Astrocyte (in vitro differentiated cells and primary cell): Measurements from ENCODE around the gene CNGB1.

Source experiments
- EZH2 ChIP-seq: IDR thresholded peaks from 2 replicates; pipeline ENCODE4 v1.6.1; 2012; ENCODE audit warnings: mild to moderate bottlenecking, low read length, inconsistent platforms; ENCODE audit not compliant: insufficient read depth
- TF ChIP-seq, protein P1 (sequence below): IDR thresholded peaks from 2 replicates; pipeline ENCODE4 v1.5.1; 2011; ENCODE audit warnings: low read depth, mild to moderate bottlenecking, inconsistent platforms, low read length, moderate library complexity; ENCODE audit not compliant: insufficient read depth

DNA sequence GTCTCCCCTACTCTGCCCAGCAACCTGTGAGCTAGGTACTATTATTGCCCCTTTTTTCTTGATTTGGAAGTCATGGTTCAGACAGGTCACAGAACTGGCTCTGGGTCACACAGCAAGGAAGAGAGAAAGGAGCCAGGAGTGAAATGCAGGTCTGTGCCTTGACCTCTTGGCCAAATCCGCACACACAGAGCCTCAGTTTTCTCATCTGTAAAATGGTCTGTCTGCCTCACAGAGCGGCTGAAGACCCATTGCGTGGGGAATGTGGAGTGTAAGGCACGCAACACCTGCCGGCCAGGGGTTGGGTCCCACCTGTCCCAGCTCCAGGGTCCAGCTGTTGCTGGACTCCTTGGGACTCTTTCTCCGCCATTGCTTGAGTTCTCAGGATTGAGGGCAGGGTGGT lies 32.4 kb downstream of the CNGB1 start:
- TF ChIP-seq, protein P1, sequence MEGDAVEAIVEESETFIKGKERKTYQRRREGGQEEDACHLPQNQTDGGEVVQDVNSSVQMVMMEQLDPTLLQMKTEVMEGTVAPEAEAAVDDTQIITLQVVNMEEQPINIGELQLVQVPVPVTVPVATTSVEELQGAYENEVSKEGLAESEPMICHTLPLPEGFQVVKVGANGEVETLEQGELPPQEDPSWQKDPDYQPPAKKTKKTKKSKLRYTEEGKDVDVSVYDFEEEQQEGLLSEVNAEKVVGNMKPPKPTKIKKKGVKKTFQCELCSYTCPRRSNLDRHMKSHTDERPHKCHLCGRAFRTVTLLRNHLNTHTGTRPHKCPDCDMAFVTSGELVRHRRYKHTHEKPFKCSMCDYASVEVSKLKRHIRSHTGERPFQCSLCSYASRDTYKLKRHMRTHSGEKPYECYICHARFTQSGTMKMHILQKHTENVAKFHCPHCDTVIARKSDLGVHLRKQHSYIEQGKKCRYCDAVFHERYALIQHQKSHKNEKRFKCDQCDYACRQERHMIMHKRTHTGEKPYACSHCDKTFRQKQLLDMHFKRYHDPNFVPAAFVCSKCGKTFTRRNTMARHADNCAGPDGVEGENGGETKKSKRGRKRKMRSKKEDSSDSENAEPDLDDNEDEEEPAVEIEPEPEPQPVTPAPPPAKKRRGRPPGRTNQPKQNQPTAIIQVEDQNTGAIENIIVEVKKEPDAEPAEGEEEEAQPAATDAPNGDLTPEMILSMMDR, result no peak
- no peak for TF ChIP-seq EZH2
